ENCODE data around the gene KRTAP10-1. TPM values are rescaled to one million over a fixed set of nuclear protein-coding genes. Genes with fewer than 3 reads are reported as not detected.
"Not testable (repeated sequence)": the region's sequence is repeated elsewhere in the genome, so short reads cannot be mapped to it uniquely, and the experiment has no call there.

Gene KRTAP10-1
- total RNA-seq, 1 experiment from 2014 or later: not detected

DNA sequence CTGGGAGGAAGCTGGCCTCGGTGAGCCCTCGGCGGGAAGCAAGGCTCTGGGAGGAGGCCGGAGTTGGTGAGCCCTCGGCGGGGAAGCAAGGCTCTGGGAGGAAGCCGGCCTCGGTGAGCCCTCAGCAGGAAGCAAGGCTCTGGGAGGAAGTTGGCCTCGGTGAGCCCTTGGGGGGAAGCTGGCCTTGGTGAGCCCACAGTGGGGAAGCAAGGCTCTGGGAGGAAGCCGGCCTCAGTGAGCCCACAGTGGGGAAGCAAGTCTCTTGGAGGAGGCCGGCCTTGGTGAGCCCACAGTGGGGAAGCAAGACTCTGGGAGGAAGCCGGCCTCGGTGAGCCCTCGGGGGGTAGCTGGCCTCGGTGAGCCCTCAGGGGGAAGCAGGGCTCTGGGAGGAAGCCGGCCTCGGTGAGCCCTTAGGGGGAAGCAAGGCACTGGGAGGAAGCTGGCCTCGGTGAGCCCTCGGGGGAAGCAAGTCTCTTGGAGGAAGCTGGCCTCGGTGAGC is 36.0 kb downstream of the KRTAP10-1 start:
- Histone ChIP-seq H2BK5ac (ENCODE audit: insufficient read length, low read length) (no peak overlapping the region), H3K9me3 (ENCODE audit: control insufficient read depth, low read depth, low read length) (no peaks in the 10 kb centered on the region), H2BK20ac (ENCODE audit: low read depth, low read length, poor library complexity, severe bottlenecking) (no peak overlapping the region), H3K9ac (ENCODE audit: extremely low read depth, insufficient read length, low read length) (no peak overlapping the region), H4K20me1 (ENCODE audit: control insufficient read depth, insufficient read depth, insufficient read length) (peaks cover 5% of the 10 kb centered on the region), H3K79me2 (ENCODE audit: insufficient read depth, low read length) (no peaks in the 10 kb centered on the region), H2BK12ac (ENCODE audit: insufficient read length, low read depth, low read length) (no peak overlapping the region), H3K23me2 (ENCODE audit: insufficient read length, low read depth, low read length, poor library complexity, severe bottlenecking) (no peaks in the 10 kb centered on the region), H3K23ac (ENCODE audit: insufficient read length, low read depth, low read length) (no peak overlapping the region), H2BK15ac (ENCODE audit: low read depth, low read length) (no peak overlapping the region), H4K8ac (replicated peaks; ENCODE audit: insufficient read length, low read depth, low read length) (no peak overlapping the region), H4K5ac (ENCODE audit: insufficient read length, low read depth, low read length) (no peak overlapping the region), H3K4me1 (ENCODE audit: insufficient read depth, low read length) (no peaks in the 10 kb centered on the region), H3K18ac (ENCODE audit: insufficient read length, low read depth, low read length) (no peak overlapping the region), H3K4me2 (ENCODE audit: insufficient read depth, insufficient read length, low read length) (no peak overlapping the region), H3K27ac (ENCODE audit: insufficient read length, low read depth, low read length) (no peak overlapping the region), H4K91ac (ENCODE audit: insufficient read length, low read depth, low read length) (no peak overlapping the region), H2BK120ac (ENCODE audit: low read depth, low read length, poor library complexity, severe bottlenecking) (no peak overlapping the region), H3K14ac (ENCODE audit: insufficient read depth, low read length) (no peak overlapping the region), H2AFZ (ENCODE audit: low read length) (no peak overlapping the region), H2AK5ac (ENCODE audit: insufficient read length, low read length) (no peak overlapping the region), H3K79me1 (ENCODE audit: insufficient read depth, low read depth, low read length, poor library complexity, severe bottlenecking) (no peaks in the 10 kb centered on the region), H3K27me3 (ENCODE audit: insufficient read depth, low read length) (no peaks in the 10 kb centered on the region), H3K56ac (ENCODE audit: insufficient read length, low read depth, low read length) (no peak overlapping the region), H3T11ph (ENCODE audit: low read length) (no peak overlapping the region), H3K4ac (ENCODE audit: low read depth, low read length) (no peak overlapping the region)
- DNase-seq: no peak
- WGBS (ENCODE audit: extremely low coverage, insufficient read length, low lambda C conversion rate): no CpG with 5 or more reads among the region's 20 CpGs
- Mint-ChIP-seq H3K4me3 (no peak overlapping the region), H3K27me3 (ENCODE audit: low read depth) (no peaks in the 10 kb centered on the region), H3K4me1 (no peaks in the 10 kb centered on the region; a peak in 2 of 4 replicates), H3K9me3 (no peaks in the 10 kb centered on the region), H3K36me3 (ENCODE audit: insufficient read depth in 1 of 3, low read depth in 3 of 3) (peaks cover 0 to 2% (median 0%) of the 10 kb centered on the region in 3 experiments; a peak in 2 of 7 replicates), H3K27ac (no peak overlapping the region)
- TF ChIP-seq, protein P1, sequence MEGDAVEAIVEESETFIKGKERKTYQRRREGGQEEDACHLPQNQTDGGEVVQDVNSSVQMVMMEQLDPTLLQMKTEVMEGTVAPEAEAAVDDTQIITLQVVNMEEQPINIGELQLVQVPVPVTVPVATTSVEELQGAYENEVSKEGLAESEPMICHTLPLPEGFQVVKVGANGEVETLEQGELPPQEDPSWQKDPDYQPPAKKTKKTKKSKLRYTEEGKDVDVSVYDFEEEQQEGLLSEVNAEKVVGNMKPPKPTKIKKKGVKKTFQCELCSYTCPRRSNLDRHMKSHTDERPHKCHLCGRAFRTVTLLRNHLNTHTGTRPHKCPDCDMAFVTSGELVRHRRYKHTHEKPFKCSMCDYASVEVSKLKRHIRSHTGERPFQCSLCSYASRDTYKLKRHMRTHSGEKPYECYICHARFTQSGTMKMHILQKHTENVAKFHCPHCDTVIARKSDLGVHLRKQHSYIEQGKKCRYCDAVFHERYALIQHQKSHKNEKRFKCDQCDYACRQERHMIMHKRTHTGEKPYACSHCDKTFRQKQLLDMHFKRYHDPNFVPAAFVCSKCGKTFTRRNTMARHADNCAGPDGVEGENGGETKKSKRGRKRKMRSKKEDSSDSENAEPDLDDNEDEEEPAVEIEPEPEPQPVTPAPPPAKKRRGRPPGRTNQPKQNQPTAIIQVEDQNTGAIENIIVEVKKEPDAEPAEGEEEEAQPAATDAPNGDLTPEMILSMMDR (conservative IDR thresholded peaks at IDR 0.05): no peak

DNA sequence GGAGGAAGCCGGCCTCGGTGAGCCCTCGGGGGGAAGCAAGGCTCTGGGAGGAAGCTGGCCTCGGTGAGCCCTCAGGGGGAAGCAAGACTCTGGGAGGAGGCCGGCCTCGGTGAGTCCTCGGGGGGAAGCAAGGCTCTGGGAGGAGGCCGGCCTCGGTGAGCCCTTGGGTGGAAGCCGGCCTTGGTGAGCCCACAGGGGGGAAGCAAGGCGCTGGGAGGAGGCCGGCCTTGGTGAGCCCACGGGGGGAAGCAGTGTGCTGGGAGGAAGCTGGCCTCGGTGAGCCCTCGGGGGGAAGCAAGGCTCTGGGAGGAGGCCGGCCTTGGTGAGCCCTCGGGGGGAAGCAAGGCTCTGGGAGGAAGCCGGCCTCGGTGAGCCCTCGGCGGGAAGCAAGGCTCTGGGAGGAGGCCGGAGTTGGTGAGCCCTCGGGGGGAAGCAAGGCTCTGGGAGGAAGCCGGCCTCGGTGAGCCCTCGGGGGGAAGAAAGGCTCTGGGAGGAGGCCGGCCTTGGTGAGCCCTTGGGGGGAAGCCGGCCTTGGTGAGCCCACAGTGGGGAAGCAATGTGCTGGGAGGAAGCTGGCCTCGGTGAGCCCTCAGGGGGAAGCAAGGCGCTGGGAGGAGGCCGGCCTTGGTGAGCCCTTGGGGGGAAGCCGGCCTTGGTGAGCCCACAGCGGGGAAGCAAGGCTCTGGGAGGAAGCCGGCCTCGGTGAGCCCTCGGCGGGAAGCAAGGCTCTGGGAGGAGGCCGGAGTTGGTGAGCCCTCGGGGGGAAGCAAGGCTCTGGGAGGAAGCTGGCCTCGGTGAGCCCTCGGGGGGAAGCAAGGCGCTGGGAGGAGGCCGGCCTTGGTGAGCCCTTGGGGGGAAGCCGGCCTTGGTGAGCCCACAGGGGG is 36.7 kb downstream of the KRTAP10-1 start:
- not testable (repeated sequence) for H3K4me3 Mint-ChIP-seq; H3K23me2 ChIP-seq (ENCODE audit: insufficient read length, low read depth, low read length, poor library complexity, severe bottlenecking); H2BK120ac ChIP-seq (ENCODE audit: low read depth, low read length, poor library complexity, severe bottlenecking); H4K91ac ChIP-seq (ENCODE audit: insufficient read length, low read depth, low read length); H3T11ph ChIP-seq (ENCODE audit: low read length); H4K5ac ChIP-seq (ENCODE audit: insufficient read length, low read depth, low read length); DNase-seq; H4K8ac ChIP-seq (replicated peaks; ENCODE audit: insufficient read length, low read depth, low read length); H2AK5ac ChIP-seq (ENCODE audit: insufficient read length, low read length); H2BK5ac ChIP-seq (ENCODE audit: insufficient read length, low read length); H3K9me3 Mint-ChIP-seq; H3K9ac ChIP-seq (ENCODE audit: extremely low read depth, insufficient read length, low read length); H2AFZ ChIP-seq (ENCODE audit: low read length); H3K27ac ChIP-seq (ENCODE audit: insufficient read length, low read depth, low read length); H3K4me1 Mint-ChIP-seq; H3K27ac Mint-ChIP-seq; H3K79me2 ChIP-seq (ENCODE audit: insufficient read depth, low read length); H3K27me3 Mint-ChIP-seq (ENCODE audit: low read depth); H3K4me1 ChIP-seq (ENCODE audit: insufficient read depth, low read length); H3K18ac ChIP-seq (ENCODE audit: insufficient read length, low read depth, low read length); H2BK20ac ChIP-seq (ENCODE audit: low read depth, low read length, poor library complexity, severe bottlenecking); H3K14ac ChIP-seq (ENCODE audit: insufficient read depth, low read length); H3K56ac ChIP-seq (ENCODE audit: insufficient read length, low read depth, low read length); H2BK15ac ChIP-seq (ENCODE audit: low read depth, low read length); H3K4ac ChIP-seq (ENCODE audit: low read depth, low read length); H3K9me3 ChIP-seq (ENCODE audit: control insufficient read depth, low read depth, low read length); H3K23ac ChIP-seq (ENCODE audit: insufficient read length, low read depth, low read length); H3K36me3 Mint-ChIP-seq (ENCODE audit: insufficient read depth in 1 of 3, low read depth in 3 of 3); H3K4me2 ChIP-seq (ENCODE audit: insufficient read depth, insufficient read length, low read length); H3K27me3 ChIP-seq (ENCODE audit: insufficient read depth, low read length); H4K20me1 ChIP-seq (ENCODE audit: control insufficient read depth, insufficient read depth, insufficient read length); H2BK12ac ChIP-seq (ENCODE audit: insufficient read length, low read depth, low read length); H3K79me1 ChIP-seq (ENCODE audit: insufficient read depth, low read depth, low read length, poor library complexity, severe bottlenecking)
- WGBS (ENCODE audit: extremely low coverage, insufficient read length, low lambda C conversion rate): no CpG with 5 or more reads among the region's 44 CpGs
